Measurements from ENCODE around the gene CASR. TPM values are rescaled to one million over a fixed set of nuclear protein-coding genes. Genes with fewer than 3 reads are reported as not detected.
"Not testable (repeated sequence)": the region's sequence is repeated elsewhere in the genome, so short reads cannot be mapped to it uniquely, and the experiment has no call there.

CASR gene
- total RNA-seq, 1 experiment from 2014 or later, result 0.02 TPM

- no peak overlapping the region for H3K4me2 ChIP-seq (ENCODE audit: insufficient read depth, insufficient read length, low read length)
- H3K23me2 ChIP-seq (ENCODE audit: insufficient read length, low read depth, low read length, poor library complexity, severe bottlenecking), result no peaks in the 10 kb centered on the region
- Mint-ChIP-seq H3K27me3 (ENCODE audit: low read depth) (peaks cover 2% of the 10 kb centered on the region), H3K36me3 (ENCODE audit: insufficient read depth in 1 of 3, low read depth in 3 of 3) (peaks cover 0 to 5% (median 2%) of the 10 kb centered on the region in 3 experiments; a peak in 1 of 7 replicates), H3K4me3 (no peak overlapping the region), H3K4me1 (no peaks in the 10 kb centered on the region), H3K27ac (no peak overlapping the region), H3K9me3 (peaks cover 15 to 18% of the 10 kb centered on the region in 2 experiments)
- H4K91ac ChIP-seq (ENCODE audit: insufficient read length, low read depth, low read length), result no peak overlapping the region
- H3K23ac ChIP-seq (ENCODE audit: insufficient read length, low read depth, low read length), result no peak overlapping the region
- H2AK5ac ChIP-seq (ENCODE audit: insufficient read length, low read length), result no peak overlapping the region
- H2BK5ac ChIP-seq (ENCODE audit: insufficient read length, low read length), result no peak overlapping the region
- no peak overlapping the region for H4K5ac ChIP-seq (ENCODE audit: insufficient read length, low read depth, low read length)
- no peaks in the 10 kb centered on the region for H3K4me1 ChIP-seq (ENCODE audit: insufficient read depth, low read length)
- H3K79me2 ChIP-seq (ENCODE audit: insufficient read depth, low read length), result no peaks in the 10 kb centered on the region
- H4K8ac ChIP-seq (replicated peaks; ENCODE audit: insufficient read length, low read depth, low read length), result no peak overlapping the region
- no peaks in the 10 kb centered on the region for H3K27me3 ChIP-seq (ENCODE audit: insufficient read depth, low read length)
- no peak overlapping the region for H2BK20ac ChIP-seq (ENCODE audit: low read depth, low read length, poor library complexity, severe bottlenecking)
- no peaks in the 10 kb centered on the region for H3K9me3 ChIP-seq (ENCODE audit: control insufficient read depth, low read depth, low read length)
- no peak for TF ChIP-seq CTCF (conservative IDR thresholded peaks at IDR 0.05)
- no peak overlapping the region for H3T11ph ChIP-seq (ENCODE audit: low read length)
- no peak overlapping the region for H3K14ac ChIP-seq (ENCODE audit: insufficient read depth, low read length)
- H3K56ac ChIP-seq (ENCODE audit: insufficient read length, low read depth, low read length), result no peak overlapping the region
- H3K9ac ChIP-seq (ENCODE audit: extremely low read depth, insufficient read length, low read length), result no peak overlapping the region
- H2BK12ac ChIP-seq (ENCODE audit: insufficient read length, low read depth, low read length), result no peak overlapping the region
- H3K18ac ChIP-seq (ENCODE audit: insufficient read length, low read depth, low read length), result no peak overlapping the region
- H2AFZ ChIP-seq (ENCODE audit: low read length), result no peak overlapping the region
- H3K4ac ChIP-seq (ENCODE audit: low read depth, low read length), result no peak overlapping the region
- WGBS (ENCODE audit: extremely low coverage, insufficient read length, low lambda C conversion rate), result no CpG with 5 or more reads among the region's 3 CpGs
- H3K79me1 ChIP-seq (ENCODE audit: insufficient read depth, low read depth, low read length, poor library complexity, severe bottlenecking), result no peaks in the 10 kb centered on the region
- no peaks in the 10 kb centered on the region for H4K20me1 ChIP-seq (ENCODE audit: control insufficient read depth, insufficient read depth, insufficient read length)
- H2BK120ac ChIP-seq (ENCODE audit: low read depth, low read length, poor library complexity, severe bottlenecking), result no peak overlapping the region
- no peak overlapping the region for H2BK15ac ChIP-seq (ENCODE audit: low read depth, low read length)
- H3K27ac ChIP-seq (ENCODE audit: insufficient read length, low read depth, low read length), result no peak overlapping the region
- DNase-seq, result no peak
Observed at GRCh38 chr3:122200661-122201060, 17.2 kb downstream of the CASR start.

GRCh38 chr3:122201476-122201875, 18.0 kb downstream of the CASR start:
- not testable (repeated sequence) for H3K79me1 ChIP-seq (ENCODE audit: insufficient read depth, low read depth, low read length, poor library complexity, severe bottlenecking); H3K14ac ChIP-seq (ENCODE audit: insufficient read depth, low read length); H3K4me2 ChIP-seq (ENCODE audit: insufficient read depth, insufficient read length, low read length); H2BK120ac ChIP-seq (ENCODE audit: low read depth, low read length, poor library complexity, severe bottlenecking); H2BK5ac ChIP-seq (ENCODE audit: insufficient read length, low read length); H3K4me1 Mint-ChIP-seq; H2BK12ac ChIP-seq (ENCODE audit: insufficient read length, low read depth, low read length); DNase-seq; H2AK5ac ChIP-seq (ENCODE audit: insufficient read length, low read length); H3K27ac Mint-ChIP-seq; H3K4me3 Mint-ChIP-seq; H2AFZ ChIP-seq (ENCODE audit: low read length); H3K36me3 Mint-ChIP-seq (ENCODE audit: insufficient read depth in 1 of 3, low read depth in 3 of 3); H2BK15ac ChIP-seq (ENCODE audit: low read depth, low read length); H3T11ph ChIP-seq (ENCODE audit: low read length); H4K20me1 ChIP-seq (ENCODE audit: control insufficient read depth, insufficient read depth, insufficient read length); H3K79me2 ChIP-seq (ENCODE audit: insufficient read depth, low read length); H3K4ac ChIP-seq (ENCODE audit: low read depth, low read length); H4K5ac ChIP-seq (ENCODE audit: insufficient read length, low read depth, low read length); H3K27ac ChIP-seq (ENCODE audit: insufficient read length, low read depth, low read length); H3K23me2 ChIP-seq (ENCODE audit: insufficient read length, low read depth, low read length, poor library complexity, severe bottlenecking); H3K56ac ChIP-seq (ENCODE audit: insufficient read length, low read depth, low read length); H3K4me1 ChIP-seq (ENCODE audit: insufficient read depth, low read length); H3K9ac ChIP-seq (ENCODE audit: extremely low read depth, insufficient read length, low read length); H2BK20ac ChIP-seq (ENCODE audit: low read depth, low read length, poor library complexity, severe bottlenecking); H3K9me3 ChIP-seq (ENCODE audit: control insufficient read depth, low read depth, low read length); H3K18ac ChIP-seq (ENCODE audit: insufficient read length, low read depth, low read length); H3K27me3 ChIP-seq (ENCODE audit: insufficient read depth, low read length); H3K23ac ChIP-seq (ENCODE audit: insufficient read length, low read depth, low read length); H4K8ac ChIP-seq (replicated peaks; ENCODE audit: insufficient read length, low read depth, low read length); H4K91ac ChIP-seq (ENCODE audit: insufficient read length, low read depth, low read length); H3K27me3 Mint-ChIP-seq (ENCODE audit: low read depth)
- H3K9me3 Mint-ChIP-seq, result peaks cover 15 to 18% of the 10 kb centered on the region in 2 experiments
- WGBS (ENCODE audit: extremely low coverage, insufficient read length, low lambda C conversion rate), result no CpG with 5 or more reads among the region's 25 CpGs
